GM12872 (cell line): ENCODE results near the gene SCARB1.

ENCODE experiments used
- CTCF ChIP-seq: IDR thresholded peaks from 3 replicates; pipeline ENCODE4 v1.5.1; 2011; ENCODE audit warnings: low read depth, mild to moderate bottlenecking, low read length, moderate library complexity; ENCODE audit not compliant: insufficient read depth

The SCARB1 gene

GRCh38 chr12:124863416-124864325 is at the start of gene SCARB1:
SCARB1 (minus strand) TSS chr12:124863864; CDS start chr12:124863720, 144 bp downstream.
- TF ChIP-seq CTCF = no peak

GRCh38 chr12:124910561-124911478 is 47.2 kb upstream of the SCARB1 start:
- no peak for TF ChIP-seq CTCF

GRCh38 chr12:124909831-124910560 is 46.3 kb upstream of the SCARB1 start:
- no peak for TF ChIP-seq CTCF

- TF ChIP-seq CTCF = peak; percentile 98
Observed at GRCh38 chr12:124906606-124907261, 43.1 kb upstream of the SCARB1 start.

- TF ChIP-seq CTCF = no peak
Observed at GRCh38 chr12:124904306-124905098, 40.8 kb upstream of the SCARB1 start.

GRCh38 chr12:124902916-124903315 is 39.3 kb upstream of the SCARB1 start:
- no peak for TF ChIP-seq CTCF
